Activated CD8-positive, alpha-beta T cell treated with anti-CD3 and anti-CD28 coated beads for 36 hours (primary cell): ENCODE data around the gene C11orf97. TPM values are rescaled to one million over a fixed set of nuclear protein-coding genes. Genes with fewer than 3 reads are reported as not detected.
"Not testable (repeated sequence)": the region's sequence is repeated elsewhere in the genome, so short reads cannot be mapped to it uniquely, and the experiment has no call there.

Experiments
- ATAC-seq: fragments of 200-7000 bp; cut with Tn5 transposase; one replicate; pipeline ENCODE4 v1.10.0; 2021; ENCODE audit warnings: mild to moderate bottlenecking, moderate library complexity
- CTCF ChIA-PET: fragments of 350-600 bp; sonication (Branson Sonifier 250); formaldehyde crosslinking; loops from one replicate; lab custom pipeline; 2021; ENCODE audit warnings: antibody characterized with exemption; lab: Charles Lee
- POLR2A ChIA-PET: fragments of 350-600 bp; sonication (Branson Sonifier 250); formaldehyde crosslinking; loops from one replicate; lab custom pipeline; 2021; ENCODE audit warnings: antibody characterized with exemption; lab: Charles Lee
- DNase-seq: peaks from one replicate; pipeline ENCODE4 v3.0.0-alpha.2; 2020
- H3K27ac Mint-ChIP-seq: one replicate; pipeline ENCODE4 v1.8.0; 2021; ENCODE audit warnings: mild to moderate bottlenecking, mixed read lengths
- H3K27me3 Mint-ChIP-seq: one replicate; pipeline ENCODE4 v1.8.0; 2021; ENCODE audit warnings: mixed read lengths
- H3K36me3 Mint-ChIP-seq: one replicate; pipeline ENCODE4 v1.8.0; 2021; ENCODE audit warnings: low read depth, mixed read lengths
- H3K4me1 Mint-ChIP-seq: one replicate; pipeline ENCODE4 v1.8.0; 2021; ENCODE audit warnings: low read depth, mixed read lengths
- H3K4me3 Mint-ChIP-seq: one replicate; pipeline ENCODE4 v1.8.0; 2021; ENCODE audit warnings: mild to moderate bottlenecking, moderate library complexity, mixed read lengths
- H3K9me3 Mint-ChIP-seq: one replicate; pipeline ENCODE4 v1.8.0; 2021; ENCODE audit warnings: mixed read lengths
- CTCF ChIP-seq: fragments of 200-600 bp; IDR thresholded peaks from one replicate; pipeline ENCODE4 v1.8.0; 2022; ENCODE audit warnings: antibody characterized with exemption, mild to moderate bottlenecking
- intact Hi-C: fragments of 100-400 bp; cut with micrococcal nuclease; formaldehyde crosslinking; loops from one replicate; pipeline ENCODE4 v1.10.0; 2022
- total RNA-seq, 2 experiments: library from RNA; stranded (reverse); gene quantifications; one replicate each; pipeline ENCODE4 v1.2.3, GENCODE V29; 2021

The C11orf97 gene
- total RNA-seq, 2 experiments from 2014 or later, result not detected

DNA sequence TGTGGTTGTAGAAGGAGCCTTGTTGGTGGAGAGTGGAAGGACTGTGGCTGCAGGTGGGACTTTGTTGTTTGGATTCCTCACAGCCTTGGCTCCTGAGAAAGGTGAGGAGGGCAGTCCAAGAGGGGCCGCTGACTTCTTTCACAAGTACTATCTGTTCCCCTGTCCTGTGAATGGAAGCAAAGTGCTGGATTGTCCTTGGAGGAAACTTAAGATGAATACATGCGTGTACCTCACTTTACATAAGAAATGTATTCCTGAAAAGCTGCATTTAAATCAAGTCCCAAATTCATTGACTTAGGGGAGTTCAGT lies 33.9 kb downstream of the C11orf97 start:
- DNase-seq, result no peak
- Mint-ChIP-seq H3K4me3 (peak overlapping the region; percentile 71), H3K27ac (no peak overlapping the region), H3K36me3 (peaks cover 14% of the 10 kb centered on the region), H3K9me3 (no peaks in the 10 kb centered on the region), H3K27me3 (no peaks in the 10 kb centered on the region), H3K4me1 (peaks cover 45% of the 10 kb centered on the region)
- POLR2A ChIA-PET, result interaction anchor here (0.8 kb wide), 1 partner anchor 46 kb away, joined by 3 read pairs; no protein-coding TSS in a partner anchor
- intact Hi-C loops, result no loop called here
- no peak for ATAC-seq
- CTCF ChIA-PET, result interaction anchor here (1.3 kb wide), 1 partner anchor 9 kb away, joined by 4 read pairs; no protein-coding TSS in a partner anchor
- TF ChIP-seq CTCF, result no peak

DNA sequence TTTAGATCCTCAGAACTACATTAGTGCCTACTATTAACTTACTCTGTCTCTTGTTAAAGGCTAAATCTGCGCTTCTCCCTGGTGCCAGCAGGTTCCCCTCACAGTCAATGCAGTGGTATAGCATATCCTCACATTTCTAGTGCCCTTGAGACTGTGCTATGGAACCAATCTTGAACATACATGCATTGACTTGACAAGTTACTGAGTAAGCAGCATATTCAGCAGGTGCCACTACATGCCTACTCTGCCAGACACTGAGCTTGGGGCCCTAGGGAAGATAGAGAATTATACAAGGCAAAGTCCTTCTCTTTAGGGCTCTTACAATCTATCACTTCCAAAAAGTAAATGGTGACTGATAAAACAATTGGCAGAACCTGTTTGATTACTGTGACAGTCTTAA lies 34.6 kb downstream of the C11orf97 start:
- DNase-seq (no peak), ATAC-seq (no peak)
- Mint-ChIP-seq H3K27me3 (no peaks in the 10 kb centered on the region), H3K4me3 (peak overlapping the region; percentile 38), H3K36me3 (peaks cover 14% of the 10 kb centered on the region), H3K9me3 (no peaks in the 10 kb centered on the region), H3K4me1 (peaks cover 45% of the 10 kb centered on the region), H3K27ac (peak overlapping the region; percentile 4)
- intact Hi-C loops, result no loop called here
- ChIA-PET POLR2A (no interaction called here), CTCF (interaction anchor here (0.7 to 1.8 kb wide), 4 partner anchors 27 to 200 kb away, joined by 3 to 7 read pairs (median 3); partner anchors contain the start of gene C11orf97)
- TF ChIP-seq CTCF, result no peak

DNA sequence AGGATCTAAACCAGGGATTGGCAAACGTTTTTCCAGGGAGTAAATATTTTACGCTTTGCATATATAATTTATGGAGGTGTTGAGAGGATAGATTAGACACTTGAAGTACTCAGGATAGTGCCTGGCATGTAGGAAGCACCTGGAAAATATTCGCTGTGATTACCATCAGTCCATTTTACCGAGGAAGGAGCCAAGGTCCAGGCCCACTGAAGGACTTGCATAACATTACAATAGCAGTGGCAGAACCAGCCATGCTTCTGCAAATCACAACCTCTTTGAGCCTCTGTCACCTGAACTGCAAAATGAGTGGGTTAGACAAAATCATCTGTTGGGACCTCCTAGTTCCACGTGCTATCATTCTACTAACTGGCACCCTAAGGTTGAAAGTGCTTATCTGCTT lies 36.9 kb downstream of the C11orf97 start:
- intact Hi-C loops, result no loop called here
- H3K9me3 Mint-ChIP-seq, result no peaks in the 10 kb centered on the region
- H3K27me3 Mint-ChIP-seq, result no peaks in the 10 kb centered on the region
- H3K27ac Mint-ChIP-seq, result no peak overlapping the region
- DNase-seq (no peak), ATAC-seq (no peak)
- H3K36me3 Mint-ChIP-seq, result peaks cover 14% of the 10 kb centered on the region
- H3K4me3 Mint-ChIP-seq, result no peak overlapping the region
- peaks cover 37% of the 10 kb centered on the region for H3K4me1 Mint-ChIP-seq
- CTCF ChIA-PET, result no interaction called here
- POLR2A ChIA-PET, result no interaction called here
- no peak for TF ChIP-seq CTCF

DNA sequence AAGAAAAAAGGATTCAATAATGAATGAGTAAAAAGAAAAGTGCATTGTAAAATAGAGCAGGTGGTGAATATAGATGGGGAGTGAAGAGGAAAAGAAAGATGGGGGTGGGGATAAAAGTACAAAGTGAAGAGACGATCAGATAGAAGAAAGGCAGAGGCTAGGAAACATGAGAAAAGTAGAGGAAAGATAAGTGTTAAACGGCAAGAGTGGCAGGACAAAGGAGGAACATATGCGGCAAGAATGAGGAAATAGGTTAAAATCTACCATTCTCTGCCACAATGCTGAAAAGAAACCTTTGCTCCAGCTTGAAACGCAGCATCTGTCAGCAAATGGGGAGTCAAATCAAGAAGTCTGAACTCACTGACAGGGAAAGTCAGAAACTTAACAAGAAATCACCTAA lies 38.3 kb downstream of the C11orf97 start:
- Mint-ChIP-seq H3K36me3 (peaks cover 11% of the 10 kb centered on the region), H3K27ac (no peak overlapping the region), H3K9me3 (no peaks in the 10 kb centered on the region), H3K27me3 (no peaks in the 10 kb centered on the region), H3K4me3 (no peak overlapping the region), H3K4me1 (peaks cover 33% of the 10 kb centered on the region)
- ChIA-PET CTCF (no interaction called here), POLR2A (no interaction called here)
- DNase-seq (no peak), ATAC-seq (no peak)
- intact Hi-C loops, result no loop called here
- no peak for TF ChIP-seq CTCF

- TF ChIP-seq CTCF, result no peak
- Mint-ChIP-seq H3K9me3 (no peaks in the 10 kb centered on the region), H3K36me3 (no peaks in the 10 kb centered on the region), H3K27ac (no peak overlapping the region), H3K27me3 (no peaks in the 10 kb centered on the region), H3K4me3 (no peak overlapping the region), H3K4me1 (peaks cover 10% of the 10 kb centered on the region)
- CTCF ChIA-PET, result interaction anchor here (0.9 kb wide), 1 partner anchor 70 kb away, joined by 3 read pairs; no protein-coding TSS in a partner anchor
- DNase-seq (no peak), ATAC-seq (no peak)
- POLR2A ChIA-PET, result no interaction called here
- intact Hi-C loops, result no loop called here
Observed at GRCh38 chr11:94553938-94554337, 41.7 kb downstream of the C11orf97 start.

DNA sequence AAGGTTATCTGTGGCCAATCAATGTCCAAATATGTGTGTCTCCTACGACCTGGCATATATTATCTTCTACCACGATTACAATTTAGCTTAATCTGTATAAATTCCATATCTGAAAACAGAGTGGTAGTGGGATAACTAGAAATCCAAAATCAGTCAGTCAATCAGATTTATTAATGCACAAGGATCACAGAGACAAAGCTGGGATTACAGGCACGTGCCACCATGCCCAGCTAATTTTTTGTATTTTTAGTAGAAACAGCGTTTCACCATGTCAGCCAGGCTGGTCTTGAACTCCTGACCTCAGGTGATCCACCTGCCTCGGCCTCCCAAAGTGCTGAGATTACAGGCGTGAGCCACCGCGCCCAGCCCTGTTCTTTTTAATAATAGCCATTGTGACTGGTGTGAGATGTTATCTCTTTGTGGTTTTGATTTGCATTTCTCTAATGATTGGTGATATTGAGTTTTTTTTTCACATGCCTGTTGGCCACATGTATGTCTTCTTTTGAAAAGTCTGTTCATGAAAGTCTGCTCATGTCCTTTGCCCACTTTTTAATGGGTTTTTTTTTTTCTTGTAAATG lies 43.6 kb downstream of the C11orf97 start:
- H3K36me3 Mint-ChIP-seq, H3K4me3 Mint-ChIP-seq, H3K4me1 Mint-ChIP-seq, ATAC-seq, H3K9me3 Mint-ChIP-seq, DNase-seq, H3K27me3 Mint-ChIP-seq, H3K27ac Mint-ChIP-seq, intact Hi-C loops: not testable (repeated sequence)
- ChIA-PET POLR2A (interaction anchor here (0.6 to 0.9 kb wide), 2 partner anchors 125 to 512 kb away, joined by 3 to 4 read pairs; no protein-coding TSS in a partner anchor), CTCF (interaction anchor here (1.5 kb wide), 1 partner anchor 10 kb away, joined by 4 read pairs; no protein-coding TSS in a partner anchor)
